Glutamatergic neuron (in vitro differentiated cells): ENCODE measurements around the gene PSMG1. TPM values are rescaled to one million over a fixed set of nuclear protein-coding genes. Genes with fewer than 3 reads are reported as not detected.

Experiments
- DNase-seq: peaks from one replicate; pipeline ENCODE4 v3.0.0; 2022
- H3K27ac Mint-ChIP-seq: one replicate; pipeline ENCODE4 v1.8.0; 2020; ENCODE audit warnings: mild to moderate bottlenecking, mixed read lengths, inconsistent platforms; ENCODE audit not compliant: unreplicated experiment
- H3K27me3 Mint-ChIP-seq: one replicate; pipeline ENCODE4 v1.8.0; 2020; ENCODE audit warnings: mild to moderate bottlenecking, moderate library complexity, mixed read lengths, inconsistent platforms; ENCODE audit not compliant: unreplicated experiment
- H3K36me3 Mint-ChIP-seq: one replicate; pipeline ENCODE4 v1.8.0; 2020; ENCODE audit warnings: mild to moderate bottlenecking, mixed read lengths, inconsistent platforms; ENCODE audit not compliant: unreplicated experiment
- H3K4me1 Mint-ChIP-seq: one replicate; pipeline ENCODE4 v1.8.0; 2020; ENCODE audit warnings: mild to moderate bottlenecking, low read depth, mixed read lengths, inconsistent platforms; ENCODE audit not compliant: unreplicated experiment
- H3K4me3 Mint-ChIP-seq: one replicate; pipeline ENCODE4 v1.8.0; 2020; ENCODE audit warnings: mild to moderate bottlenecking, mixed read lengths, inconsistent platforms; ENCODE audit not compliant: unreplicated experiment
- H3K9me3 Mint-ChIP-seq: one replicate; pipeline ENCODE4 v1.8.0; 2020; ENCODE audit warnings: mild to moderate bottlenecking, moderate library complexity, mixed read lengths, inconsistent platforms; ENCODE audit not compliant: unreplicated experiment
- long read RNA-seq: library from polyadenylated mRNA; unstranded; transcript quantifications from one replicate; pipeline ENCODE4 v2.0.0, GENCODE V29; 2020; ENCODE audit not compliant: unreplicated experiment
- total RNA-seq: library from RNA; stranded (reverse); fragmentation: NEBNext Ultra II Directional; extraction: Animal tissue kit (Norgen Biotek cat#: 25700); gene quantifications from one replicate; pipeline ENCODE4 v1.2.1, GENCODE V29; 2021; ENCODE audit not compliant: unreplicated experiment
- TF ChIP-seq, protein P1 (sequence below): fragments of 200-600 bp; sonication (generic); IDR thresholded peaks from one replicate; pipeline ENCODE4 v1.5.0; 2021; ENCODE audit not compliant: partially characterized antibody, unreplicated experiment

PSMG1 gene, protein sequence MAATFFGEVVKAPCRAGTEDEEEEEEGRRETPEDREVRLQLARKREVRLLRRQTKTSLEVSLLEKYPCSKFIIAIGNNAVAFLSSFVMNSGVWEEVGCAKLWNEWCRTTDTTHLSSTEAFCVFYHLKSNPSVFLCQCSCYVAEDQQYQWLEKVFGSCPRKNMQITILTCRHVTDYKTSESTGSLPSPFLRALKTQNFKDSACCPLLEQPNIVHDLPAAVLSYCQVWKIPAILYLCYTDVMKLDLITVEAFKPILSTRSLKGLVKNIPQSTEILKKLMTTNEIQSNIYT
- total RNA-seq, result 28.7 TPM
- long read RNA-seq, transcript PSMG1-201 (7 exons, 2,154 nt), result major isoform, 12 of 12 reads
- long read RNA-seq, partial matches to known transcripts, result 0 of 12 reads
- long read RNA-seq, other reads (novel, unspliced or antisense), result 0 of 12 reads

DNA sequence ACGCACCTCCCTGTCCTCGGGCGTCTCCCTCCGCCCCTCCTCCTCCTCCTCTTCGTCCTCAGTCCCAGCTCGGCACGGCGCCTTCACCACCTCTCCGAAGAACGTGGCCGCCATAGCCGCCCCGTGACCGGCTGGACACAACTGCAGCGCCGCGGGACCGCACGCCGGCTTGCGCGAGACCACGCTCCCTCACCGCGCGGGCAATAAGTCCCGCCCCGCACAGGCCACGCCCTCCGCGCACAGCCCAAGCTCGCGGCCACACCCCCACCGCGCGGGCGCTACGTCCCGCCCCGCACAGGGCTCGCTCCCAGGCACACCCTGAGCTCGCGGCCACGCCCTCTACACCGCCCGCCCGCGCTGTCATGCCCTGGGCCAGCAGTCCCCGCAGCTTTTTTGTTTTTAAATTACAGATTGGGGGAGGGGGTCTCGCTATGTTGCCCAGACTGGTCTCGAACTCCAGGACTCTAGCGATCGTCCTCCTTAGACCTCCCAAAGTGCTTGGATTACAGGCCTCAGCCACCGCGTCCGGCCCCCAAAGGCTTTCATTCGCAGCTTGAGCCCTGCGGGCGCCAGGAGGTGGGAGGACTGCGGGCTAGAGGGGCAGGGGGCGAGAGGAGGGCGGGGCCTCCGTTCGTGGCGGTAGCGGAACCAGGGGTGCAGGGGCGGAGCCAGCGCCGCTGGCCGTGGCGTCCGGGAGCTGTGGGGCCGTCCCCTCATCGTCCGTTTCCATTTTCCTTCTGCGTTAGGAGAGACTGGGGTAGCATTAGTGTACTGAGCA lies at the start of gene PSMG1:
Gene PSMG1 (minus strand): TSS at position 180 of the 778 bp plus-strand sequence. CDS start 66 bp downstream, at position 114.
- Mint-ChIP-seq H3K4me3 (peak within 1 kb of the TSS; percentile 96), H3K27me3 (peaks cover 7% of the 10 kb centered on the region), H3K4me1 (peaks cover 16% of the 10 kb centered on the region), H3K27ac (peak within 1 kb of the TSS; percentile 93), H3K9me3 (peaks cover 10% of the 10 kb centered on the region), H3K36me3 (no peaks in the 10 kb centered on the region)
- TF ChIP-seq, protein P1, sequence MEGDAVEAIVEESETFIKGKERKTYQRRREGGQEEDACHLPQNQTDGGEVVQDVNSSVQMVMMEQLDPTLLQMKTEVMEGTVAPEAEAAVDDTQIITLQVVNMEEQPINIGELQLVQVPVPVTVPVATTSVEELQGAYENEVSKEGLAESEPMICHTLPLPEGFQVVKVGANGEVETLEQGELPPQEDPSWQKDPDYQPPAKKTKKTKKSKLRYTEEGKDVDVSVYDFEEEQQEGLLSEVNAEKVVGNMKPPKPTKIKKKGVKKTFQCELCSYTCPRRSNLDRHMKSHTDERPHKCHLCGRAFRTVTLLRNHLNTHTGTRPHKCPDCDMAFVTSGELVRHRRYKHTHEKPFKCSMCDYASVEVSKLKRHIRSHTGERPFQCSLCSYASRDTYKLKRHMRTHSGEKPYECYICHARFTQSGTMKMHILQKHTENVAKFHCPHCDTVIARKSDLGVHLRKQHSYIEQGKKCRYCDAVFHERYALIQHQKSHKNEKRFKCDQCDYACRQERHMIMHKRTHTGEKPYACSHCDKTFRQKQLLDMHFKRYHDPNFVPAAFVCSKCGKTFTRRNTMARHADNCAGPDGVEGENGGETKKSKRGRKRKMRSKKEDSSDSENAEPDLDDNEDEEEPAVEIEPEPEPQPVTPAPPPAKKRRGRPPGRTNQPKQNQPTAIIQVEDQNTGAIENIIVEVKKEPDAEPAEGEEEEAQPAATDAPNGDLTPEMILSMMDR, result no peak
- DNase-seq, result peak; percentile 97

DNA sequence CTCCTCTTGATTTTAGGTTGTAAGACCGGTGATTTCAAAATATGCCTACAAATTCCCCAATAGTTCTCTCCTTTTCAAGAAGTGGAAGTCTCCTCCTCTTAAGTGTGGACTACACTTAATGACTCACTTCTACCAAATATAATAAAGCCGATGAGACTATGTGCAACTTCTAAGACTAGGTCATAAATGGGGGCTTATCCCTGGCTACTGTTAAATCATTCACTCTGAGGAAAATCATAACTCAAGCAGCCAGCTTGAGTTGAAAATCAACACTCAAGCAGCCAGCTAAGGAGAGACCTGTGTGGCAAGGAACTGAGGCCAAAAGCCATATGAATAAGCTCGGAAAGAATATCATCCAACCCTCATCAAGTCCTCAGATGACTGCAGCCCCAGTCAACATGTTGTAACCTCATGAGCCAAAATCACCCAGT lies 49.6 kb upstream of the PSMG1 start:
- Mint-ChIP-seq H3K27me3 (no peaks in the 10 kb centered on the region), H3K9me3 (no peaks in the 10 kb centered on the region), H3K36me3 (no peaks in the 10 kb centered on the region), H3K4me3 (no peak overlapping the region), H3K27ac (no peak overlapping the region), H3K4me1 (peaks cover 3% of the 10 kb centered on the region)
- no peak for DNase-seq
- TF ChIP-seq, protein P1, result no peak

DNA sequence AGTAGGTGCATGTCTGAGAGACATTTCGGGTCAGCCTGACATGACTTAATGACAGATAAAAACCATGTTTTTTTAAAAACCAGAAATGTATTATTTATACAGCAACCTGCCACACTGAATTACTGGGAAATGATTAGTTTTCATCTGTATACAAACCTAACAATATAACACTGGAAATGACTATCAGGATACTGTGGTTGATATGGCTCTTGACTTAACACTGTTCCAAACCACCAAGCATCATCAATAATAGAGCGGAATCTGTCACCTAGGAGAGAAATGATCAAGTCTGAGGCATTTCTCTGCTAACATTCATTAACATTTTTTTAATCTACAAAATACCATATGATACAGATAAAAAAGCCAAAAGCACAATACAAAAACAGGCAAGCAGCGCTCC lies 41.7 kb upstream of the PSMG1 start:
- Mint-ChIP-seq H3K4me1 (peaks cover 3% of the 10 kb centered on the region), H3K9me3 (no peaks in the 10 kb centered on the region), H3K27me3 (no peaks in the 10 kb centered on the region), H3K27ac (no peak overlapping the region), H3K4me3 (no peak overlapping the region), H3K36me3 (no peaks in the 10 kb centered on the region)
- DNase-seq, result no peak
- TF ChIP-seq, protein P1, result no peak

DNA sequence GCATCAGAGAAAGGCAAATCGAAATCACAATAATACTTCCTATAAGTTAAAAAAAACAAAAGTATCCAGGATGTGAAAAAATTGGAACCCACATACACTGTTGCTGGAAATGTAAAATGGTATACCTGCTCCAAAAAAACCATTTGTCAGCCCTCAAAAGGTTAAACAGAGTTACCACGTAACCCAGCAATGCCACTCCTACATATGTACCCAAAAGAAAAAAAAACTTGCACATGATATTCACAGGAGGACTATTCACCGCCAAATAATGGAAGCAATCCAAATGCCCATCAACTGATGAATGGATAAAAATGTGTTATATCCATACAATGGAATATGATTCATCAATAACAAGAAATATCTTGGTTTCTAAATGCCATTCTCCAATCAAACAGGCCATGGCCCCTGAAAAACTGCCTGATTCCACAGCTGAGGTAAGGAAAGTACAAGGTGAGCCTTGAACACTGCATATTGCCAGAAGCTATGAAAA lies 38.8 kb upstream of the PSMG1 start:
- H3K36me3 Mint-ChIP-seq, result no peaks in the 10 kb centered on the region

More for the DNA sequence above, 38.8 kb upstream of the PSMG1 start:
- TF ChIP-seq, protein P1, result no peak
- peaks cover 3% of the 10 kb centered on the region for H3K9me3 Mint-ChIP-seq
- H3K4me3 Mint-ChIP-seq, result no peak overlapping the region
- peaks cover 21% of the 10 kb centered on the region for H3K4me1 Mint-ChIP-seq
- H3K27me3 Mint-ChIP-seq, result no peaks in the 10 kb centered on the region
- H3K27ac Mint-ChIP-seq, result no peak overlapping the region
- no peak for DNase-seq
